Mesendoderm (in vitro differentiated cells): ENCODE measurements around the gene TIMP2.

Experiments used
- DNase-seq: peaks from one replicate; pipeline ENCODE4 v3.0.0; 2013
- H2AK5ac ChIP-seq: 2 replicates; pipeline ENCODE4 v1.6.1; 2013; ENCODE audit warnings: low read length, inconsistent platforms
- H2BK120ac ChIP-seq: 2 replicates; pipeline ENCODE4 v1.6.1; 2013; ENCODE audit warnings: low read depth, mild to moderate bottlenecking, low read length, moderate library complexity, mixed read lengths
- H2BK15ac ChIP-seq: replicated peaks from 2 replicates; pipeline ENCODE4 v1.6.1; 2013; ENCODE audit warnings: low read depth, mild to moderate bottlenecking, moderate library complexity
- H2BK5ac ChIP-seq: 2 replicates; pipeline ENCODE4 v1.6.1; 2013; ENCODE audit warnings: low read length, inconsistent platforms
- H3K18ac ChIP-seq: 2 replicates; pipeline ENCODE4 v1.6.1; 2013; ENCODE audit warnings: mild to moderate bottlenecking, low read length, mixed read lengths
- H3K23ac ChIP-seq: one replicate; pipeline ENCODE4 v1.6.1; 2013; ENCODE audit warnings: low read length
- H3K27ac ChIP-seq: 2 replicates; pipeline ENCODE4 v1.5.1; 2013; ENCODE audit warnings: low read depth, mild to moderate bottlenecking, inconsistent platforms, low read length, moderate library complexity
- H3K27me3 ChIP-seq: 2 replicates; pipeline ENCODE4 v1.6.1; 2013; ENCODE audit warnings: low read length, control low read depth, mild to moderate bottlenecking, inconsistent platforms; ENCODE audit not compliant: insufficient read depth, poor library complexity
- H3K36me3 ChIP-seq: 2 replicates; pipeline ENCODE4 v1.6.1; 2013; ENCODE audit warnings: low read length, inconsistent platforms; ENCODE audit not compliant: control insufficient read depth, insufficient read depth
- H3K4ac ChIP-seq: one replicate; pipeline ENCODE4 v1.6.1; 2013; ENCODE audit warnings: low read depth, mild to moderate bottlenecking, low read length, moderate library complexity
- H3K4me1 ChIP-seq: 2 replicates; pipeline ENCODE4 v1.6.1; 2013; ENCODE audit warnings: low read depth, low read length, inconsistent platforms; ENCODE audit not compliant: control insufficient read depth
- H3K4me2 ChIP-seq: 2 replicates; pipeline ENCODE4 v1.6.1; 2013; ENCODE audit warnings: low read length
- H3K4me3 ChIP-seq: 2 replicates; pipeline ENCODE4 v1.5.1; 2013; ENCODE audit warnings: mild to moderate bottlenecking, low read length
- H3K56ac ChIP-seq: one replicate; pipeline ENCODE4 v1.6.1; 2013; ENCODE audit warnings: low read length
- H3K79me1 ChIP-seq: 2 replicates; pipeline ENCODE4 v1.6.1; 2013; ENCODE audit warnings: low read length, inconsistent platforms
- H3K79me2 ChIP-seq: 2 replicates; pipeline ENCODE4 v1.6.1; 2013; ENCODE audit warnings: mild to moderate bottlenecking, low read length; ENCODE audit not compliant: control insufficient read depth, insufficient read depth
- H3K9ac ChIP-seq: 2 replicates; pipeline ENCODE4 v1.6.1; 2013; ENCODE audit warnings: low read length, inconsistent platforms
- H4K5ac ChIP-seq: one replicate; pipeline ENCODE4 v1.6.1; 2013; ENCODE audit warnings: low read length
- H4K8ac ChIP-seq: one replicate; pipeline ENCODE4 v1.6.1; 2013; ENCODE audit warnings: low read depth, mild to moderate bottlenecking, control low read depth, low read length, moderate library complexity
- WGBS: extraction: QIAGEN DNeasy Blood & Tissue Kit; methylation state at CpG from one replicate; pipeline ENCODE4 v1.1.7; 2013; ENCODE audit warnings: low lambda C conversion rate, missing lambda C conversion rate; ENCODE audit not compliant: insufficient coverage; ENCODE audit errors: extremely low coverage; 5-methylcytosine and 5-hydroxymethylcytosine counted together

TIMP2 gene

GRCh38 chr17:78822552-78822951, 102.6 kb downstream of the TIMP2 start:
- no peak for DNase-seq
- H2BK120ac ChIP-seq = no peak overlapping the region
- H4K5ac ChIP-seq = no peak overlapping the region
- no peak overlapping the region for H3K4me2 ChIP-seq
- H3K27ac ChIP-seq = no peak overlapping the region
- no peak overlapping the region for H3K23ac ChIP-seq
- no peaks in the 10 kb centered on the region for H3K4me1 ChIP-seq
- no peaks in the 10 kb centered on the region for H3K27me3 ChIP-seq
- WGBS = no CpG with 5 or more reads among the region's 14 CpGs
- no peak overlapping the region for H3K4ac ChIP-seq
- H2AK5ac ChIP-seq = no peak overlapping the region
- H2BK15ac ChIP-seq = no peak overlapping the region
- H3K36me3 ChIP-seq = peaks cover 28% of the 10 kb centered on the region
- H3K56ac ChIP-seq = no peak overlapping the region
- no peak overlapping the region for H4K8ac ChIP-seq
- no peak overlapping the region for H2BK5ac ChIP-seq
- H3K9ac ChIP-seq = no peak overlapping the region
- H3K18ac ChIP-seq = no peak overlapping the region
- H3K4me3 ChIP-seq = no peak overlapping the region
- peaks cover 3% of the 10 kb centered on the region for H3K79me2 ChIP-seq
- peaks cover 8% of the 10 kb centered on the region for H3K79me1 ChIP-seq

GRCh38 chr17:78821961-78822360, 103.2 kb downstream of the TIMP2 start:
- H3K79me1 ChIP-seq = peaks cover 8% of the 10 kb centered on the region
- no peak overlapping the region for H3K9ac ChIP-seq
- H3K79me2 ChIP-seq = peaks cover 3% of the 10 kb centered on the region
- H3K4ac ChIP-seq = no peak overlapping the region
- H3K4me1 ChIP-seq = no peaks in the 10 kb centered on the region
- H3K27ac ChIP-seq = no peak overlapping the region
- DNase-seq = no peak
- H4K5ac ChIP-seq = no peak overlapping the region
- H2BK120ac ChIP-seq = no peak overlapping the region
- H2BK5ac ChIP-seq = no peak overlapping the region
- no peak overlapping the region for H2BK15ac ChIP-seq
- no peak overlapping the region for H3K23ac ChIP-seq
- WGBS = no CpG with 5 or more reads among the region's 8 CpGs
- H3K4me3 ChIP-seq = no peak overlapping the region
- H3K27me3 ChIP-seq = no peaks in the 10 kb centered on the region
- H2AK5ac ChIP-seq = no peak overlapping the region
- peaks cover 31% of the 10 kb centered on the region for H3K36me3 ChIP-seq
- H3K4me2 ChIP-seq = no peak overlapping the region
- no peak overlapping the region for H3K18ac ChIP-seq
- no peak overlapping the region for H3K56ac ChIP-seq
- H4K8ac ChIP-seq = no peak overlapping the region

GRCh38 chr17:78820841-78821240, 104.3 kb downstream of the TIMP2 start:
- Histone ChIP-seq H3K9ac (no peak overlapping the region), H3K79me2 (peaks cover 3% of the 10 kb centered on the region), H3K4me2 (no peak overlapping the region), H3K79me1 (peaks cover 8% of the 10 kb centered on the region), H3K27me3 (no peaks in the 10 kb centered on the region), H3K23ac (no peak overlapping the region), H2BK120ac (no peak overlapping the region), H2AK5ac (no peak overlapping the region), H3K4me3 (no peak overlapping the region), H3K36me3 (peaks cover 30% of the 10 kb centered on the region), H3K27ac (no peak overlapping the region), H2BK15ac (no peak overlapping the region), H3K56ac (no peak overlapping the region), H3K18ac (no peak overlapping the region), H2BK5ac (no peak overlapping the region), H3K4ac (no peak overlapping the region), H3K4me1 (no peaks in the 10 kb centered on the region), H4K5ac (no peak overlapping the region), H4K8ac (no peak overlapping the region)
- no CpG with 5 or more reads among the region's 13 CpGs for WGBS
- no peak for DNase-seq

- no peak overlapping the region for H2BK120ac ChIP-seq
- H3K27me3 ChIP-seq = no peaks in the 10 kb centered on the region
- no peaks in the 10 kb centered on the region for H3K4me1 ChIP-seq
- H3K4ac ChIP-seq = no peak overlapping the region
- no CpG with 5 or more reads among the region's 18 CpGs for WGBS
- no peak overlapping the region for H2AK5ac ChIP-seq
- no peak overlapping the region for H3K9ac ChIP-seq
- H3K27ac ChIP-seq = no peak overlapping the region
- peaks cover 30% of the 10 kb centered on the region for H3K36me3 ChIP-seq
- no peak for DNase-seq
- H3K4me3 ChIP-seq = no peak overlapping the region
- H4K8ac ChIP-seq = no peak overlapping the region
- no peak overlapping the region for H2BK5ac ChIP-seq
- no peak overlapping the region for H3K4me2 ChIP-seq
- H3K18ac ChIP-seq = no peak overlapping the region
- H3K23ac ChIP-seq = no peak overlapping the region
- peaks cover 3% of the 10 kb centered on the region for H3K79me2 ChIP-seq
- no peak overlapping the region for H4K5ac ChIP-seq
- H3K79me1 ChIP-seq = peaks cover 10% of the 10 kb centered on the region
- H3K56ac ChIP-seq = no peak overlapping the region
- no peak overlapping the region for H2BK15ac ChIP-seq
Measured at GRCh38 chr17:78819806-78820792, 105.1 kb downstream of the TIMP2 start.

GRCh38 chr17:78819402-78819801, 105.8 kb downstream of the TIMP2 start:
- Histone ChIP-seq H2AK5ac (no peak overlapping the region), H3K4me2 (no peak overlapping the region), H3K4me3 (no peak overlapping the region), H3K36me3 (peaks cover 27% of the 10 kb centered on the region), H3K56ac (no peak overlapping the region), H3K27me3 (no peaks in the 10 kb centered on the region), H3K4ac (no peak overlapping the region), H2BK5ac (no peak overlapping the region), H3K18ac (no peak overlapping the region), H2BK120ac (no peak overlapping the region), H3K23ac (no peak overlapping the region), H4K8ac (no peak overlapping the region), H3K79me2 (peaks cover 2% of the 10 kb centered on the region), H3K79me1 (peaks cover 6% of the 10 kb centered on the region), H3K4me1 (no peaks in the 10 kb centered on the region), H4K5ac (no peak overlapping the region), H3K9ac (no peak overlapping the region), H3K27ac (no peak overlapping the region), H2BK15ac (no peak overlapping the region)
- DNase-seq = no peak
- no CpG with 5 or more reads among the region's 8 CpGs for WGBS
